RWPE2 (cell line): Measurements from ENCODE around the gene MACROD2.

Experiments
- ATAC-seq: fragments of 200-7000 bp; cut with Tn5 transposase; 3 replicates; pipeline ENCODE4 v1.9.1; 2021; ENCODE audit warnings: low read depth
- DNase-seq: peaks from one replicate; pipeline ENCODE4 v3.0.0-alpha.2; 2020; ENCODE audit warnings: low spot score
- H3K27ac ChIP-seq: fragments of 450-650 bp; 2 replicates; pipeline ENCODE4 v1.5.1; 2017; ENCODE audit warnings: mild to moderate bottlenecking; ENCODE audit not compliant: poor library complexity, severe bottlenecking
- H3K27me3 ChIP-seq: fragments of 250-450 bp; sonication (Bioruptor Pico); 2 replicates; pipeline ENCODE4 v1.5.1; 2021; ENCODE audit warnings: mild to moderate bottlenecking, moderate library complexity; ENCODE audit not compliant: insufficient read depth, poor library complexity, severe bottlenecking
- H3K36me3 ChIP-seq: fragments of 250-450 bp; sonication (Bioruptor Pico); 2 replicates; pipeline ENCODE4 v1.5.1; 2020; ENCODE audit warnings: low read depth, mild to moderate bottlenecking, moderate library complexity
- H3K4me1 ChIP-seq: fragments of 250-450 bp; sonication (Bioruptor Pico); 2 replicates; pipeline ENCODE4 v1.5.1; 2021; ENCODE audit warnings: mild to moderate bottlenecking, moderate library complexity; ENCODE audit not compliant: insufficient read depth, poor library complexity, severe bottlenecking
- H3K4me3 ChIP-seq: fragments of 250-450 bp; sonication (Bioruptor Pico); 2 replicates; pipeline ENCODE4 v1.5.1; 2021; ENCODE audit warnings: mild to moderate bottlenecking, moderate library complexity; ENCODE audit not compliant: severe bottlenecking
- H3K9me3 ChIP-seq: fragments of 250-450 bp; sonication (Bioruptor Pico); 2 replicates; pipeline ENCODE4 v1.5.1; 2021; ENCODE audit warnings: mild to moderate bottlenecking, moderate library complexity; ENCODE audit not compliant: severe bottlenecking
- CTCF ChIP-seq: fragments of 450-650 bp; IDR thresholded peaks from one replicate; pipeline ENCODE4 v1.5.1; 2017; ENCODE audit warnings: mild to moderate bottlenecking, moderate library complexity; ENCODE audit not compliant: poor library complexity, severe bottlenecking

Gene MACROD2

GRCh38 chr20:14790771-14791620, 795.7 kb downstream of the MACROD2 start:
- no peaks in the 10 kb centered on the region for H3K36me3 ChIP-seq
- no peak for TF ChIP-seq CTCF
- H3K27me3 ChIP-seq = no peaks in the 10 kb centered on the region
- no peak overlapping the region for H3K4me3 ChIP-seq
- DNase-seq = no peak
- no peaks in the 10 kb centered on the region for H3K4me1 ChIP-seq
- no peak overlapping the region for H3K27ac ChIP-seq
- ATAC-seq = no peak
- peaks cover 3% of the 10 kb centered on the region for H3K9me3 ChIP-seq

- H3K27ac ChIP-seq = no peak overlapping the region
- no peak for TF ChIP-seq CTCF
- H3K27me3 ChIP-seq = no peaks in the 10 kb centered on the region
- no peak for DNase-seq
- peaks cover 3% of the 10 kb centered on the region for H3K9me3 ChIP-seq
- H3K36me3 ChIP-seq = no peaks in the 10 kb centered on the region
- ATAC-seq = no peak
- H3K4me3 ChIP-seq = no peak overlapping the region
- H3K4me1 ChIP-seq = no peaks in the 10 kb centered on the region
Measured at GRCh38 chr20:14792915-14793314, 797.6 kb downstream of the MACROD2 start.

- no peak for TF ChIP-seq CTCF
- Histone ChIP-seq H3K27ac (no peak overlapping the region), H3K4me1 (no peaks in the 10 kb centered on the region), H3K4me3 (no peak overlapping the region), H3K27me3 (no peaks in the 10 kb centered on the region), H3K36me3 (no peaks in the 10 kb centered on the region), H3K9me3 (no peaks in the 10 kb centered on the region)
- DNase-seq (no peak), ATAC-seq (no peak)
Measured at GRCh38 chr20:14799545-14800216, 804.4 kb downstream of the MACROD2 start.

- TF ChIP-seq CTCF = no peak
- Histone ChIP-seq H3K4me3 (no peak overlapping the region), H3K27ac (no peak overlapping the region), H3K27me3 (no peaks in the 10 kb centered on the region), H3K9me3 (no peaks in the 10 kb centered on the region), H3K4me1 (no peaks in the 10 kb centered on the region), H3K36me3 (no peaks in the 10 kb centered on the region)
- DNase-seq = no peak
- no peak for ATAC-seq
Measured at GRCh38 chr20:14800707-14801425, 805.5 kb downstream of the MACROD2 start.
